Uterus (tissue), 4 donors: ENCODE data around the gene GSDME. TPM values are rescaled to one million over a fixed set of nuclear protein-coding genes. Genes with fewer than 3 reads are reported as not detected.

Source experiments
- DNase-seq, 2 donors: peaks; one replicate each; pipeline ENCODE4 v3.0.0-alpha.2; 2019 to 2020
- H3K27ac ChIP-seq, 2 donors: fragments of 200-600 bp; sonication (generic); 1 replicate in 1 of 2; 2 replicates in 1 of 2; pipeline ENCODE4 v1.5.1; 2016 to 2018
- H3K27me3 ChIP-seq, 2 donors: fragments of 200-600 bp; sonication (generic); one replicate each; pipeline ENCODE4 v1.5.1; 2018 to 2019; ENCODE audit warnings: control low read depth in 1 of 2
- H3K36me3 ChIP-seq, 2 donors: fragments of 200-600 bp; sonication (generic); one replicate each; pipeline ENCODE4 v1.5.1; 2019; ENCODE audit warnings: control low read depth in 1 of 2
- H3K4me1 ChIP-seq, 2 donors: fragments of 200-600 bp; sonication (generic); one replicate each; pipeline ENCODE4 v1.5.1; 2018 to 2019; ENCODE audit warnings: control low read depth in 1 of 2
- H3K4me3 ChIP-seq, 2 donors: fragments of 200-600 bp; sonication (generic); 1 replicate in 1 of 2; 2 replicates in 1 of 2; pipeline ENCODE4 v1.5.1; 2018 to 2019; ENCODE audit warnings: mild to moderate bottlenecking in 1 of 2
- H3K9me3 ChIP-seq, 2 donors: fragments of 200-600 bp; sonication (generic); one replicate each; pipeline ENCODE4 v1.5.1; 2019; ENCODE audit warnings: control low read depth in 1 of 2
- CTCF ChIP-seq, 4 experiments: fragments of 200-600 bp in 2 of 4; fragments of 450-650 bp in 2 of 4; sonication (generic) in 2 of 4; IDR thresholded peaks; one replicate each; pipeline ENCODE4 v1.5.1; 2016 to 2019; ENCODE audit warnings: antibody characterized with exemption in 4 of 4, mild to moderate bottlenecking in 2 of 4, moderate library complexity in 1 of 4
- POLR2A ChIP-seq, 2 donors: fragments of 450-650 bp; IDR thresholded peaks; one replicate each; pipeline ENCODE4 v1.6.1; 2016; ENCODE audit warnings: antibody characterized with exemption in 2 of 2, mild to moderate bottlenecking in 1 of 2, moderate library complexity in 1 of 2
- intact Hi-C: fragments of 100-400 bp; cut with DNase I; formaldehyde crosslinking; loops from one replicate; pipeline ENCODE4 v1.15.1; 2023; ENCODE audit warnings: low total_unique reads
- total RNA-seq, 4 donors: library from RNA; depleted of rRNA in 3 of 4; stranded (reverse); fragments of >200 nt in 3 of 4; gene quantifications; one replicate each; pipeline versions ENCODE4 v1.1.0 to v1.2.4, GENCODE V29; 2014 to 2023
- donor health status: DM: yes; HTN: yes; CAD: no.

GSDME gene
- total RNA-seq, 4 donors from 2014 or later: 10.8 to 25.5 (median 20.8) TPM

DNA sequence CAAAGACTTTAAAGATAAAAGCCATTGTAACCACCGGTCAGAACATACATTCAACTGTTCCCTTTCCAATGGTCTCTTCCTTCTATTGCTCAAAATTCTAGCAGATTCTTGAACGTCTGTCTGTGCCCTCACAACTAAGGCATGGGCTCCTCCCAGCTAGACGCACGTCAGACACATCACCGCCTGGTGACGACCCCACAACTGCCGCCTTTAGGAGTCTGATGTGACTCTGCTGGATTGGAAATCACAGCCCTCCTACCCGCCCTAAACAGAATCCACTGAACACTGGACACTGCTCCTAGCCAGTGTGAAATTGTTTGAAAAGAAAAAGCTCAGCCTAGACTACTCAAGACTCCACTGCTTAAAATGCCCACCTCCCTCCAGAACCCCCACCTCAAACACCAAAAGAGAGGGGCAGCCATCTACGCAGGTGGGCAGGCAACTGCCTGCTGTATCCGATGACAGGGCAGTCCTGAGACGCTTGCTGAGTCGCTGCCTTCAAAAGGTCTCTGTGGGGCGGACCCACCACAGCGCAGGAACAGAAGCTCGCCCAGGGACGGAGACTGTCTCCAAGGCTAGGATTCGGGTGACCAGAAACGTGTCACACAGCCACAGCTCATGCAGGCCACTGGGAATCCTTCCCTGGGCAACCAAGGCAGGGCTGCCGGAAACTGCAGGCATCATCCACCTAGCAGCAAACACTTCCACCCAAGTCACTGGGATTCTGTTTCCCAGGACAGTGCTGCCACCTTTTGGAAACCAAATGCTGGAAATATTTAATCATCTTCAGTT, 34.7 kb downstream of the GSDME start:
- Histone ChIP-seq H3K9me3 (no peaks in the 10 kb centered on the region), H3K27me3 (no peaks in the 10 kb centered on the region), H3K27ac (no peak overlapping the region), H3K4me3 (no peak overlapping the region), H3K4me1 (no peaks in the 10 kb centered on the region), H3K36me3 (no peaks in the 10 kb centered on the region)
- DNase-seq: no peak
- intact Hi-C loops: no loop called here
- no peak for TF ChIP-seq POLR2A (IDR thresholded peaks at IDR 0.05)
- no peak for TF ChIP-seq CTCF (IDR thresholded peaks at IDR 0.05)

DNA sequence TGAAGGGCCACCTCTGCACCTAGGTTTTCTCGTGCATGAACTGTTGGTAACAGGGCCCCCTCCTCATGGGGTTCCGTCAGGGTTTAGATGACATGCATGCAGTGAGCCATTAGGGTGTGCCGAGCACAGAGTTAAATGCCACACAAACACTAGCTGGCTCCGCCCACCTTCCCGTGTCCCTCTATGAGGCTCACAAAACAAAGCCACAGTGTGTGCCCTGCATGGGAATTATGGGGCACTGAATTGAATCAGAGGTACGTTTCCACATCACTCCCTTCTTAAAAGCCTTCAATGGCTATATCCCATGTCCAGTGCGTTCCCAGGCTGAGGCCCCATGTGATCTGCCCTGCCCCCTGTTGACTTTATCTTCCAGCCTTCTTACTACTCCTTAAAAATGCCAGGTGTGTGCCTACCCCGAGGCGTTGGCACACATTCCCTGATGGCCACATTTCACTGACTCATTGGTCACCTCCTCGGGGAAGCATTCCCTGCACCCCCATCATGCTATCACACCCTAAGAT, 35.7 kb downstream of the GSDME start:
- no peak for TF ChIP-seq POLR2A (IDR thresholded peaks at IDR 0.05)
- TF ChIP-seq CTCF (IDR thresholded peaks at IDR 0.05): no peak
- Histone ChIP-seq H3K27me3 (no peaks in the 10 kb centered on the region), H3K9me3 (no peaks in the 10 kb centered on the region), H3K36me3 (no peaks in the 10 kb centered on the region), H3K4me3 (no peak overlapping the region), H3K4me1 (no peaks in the 10 kb centered on the region), H3K27ac (no peak overlapping the region)
- no peak for DNase-seq
- intact Hi-C loops: no loop called here

DNA sequence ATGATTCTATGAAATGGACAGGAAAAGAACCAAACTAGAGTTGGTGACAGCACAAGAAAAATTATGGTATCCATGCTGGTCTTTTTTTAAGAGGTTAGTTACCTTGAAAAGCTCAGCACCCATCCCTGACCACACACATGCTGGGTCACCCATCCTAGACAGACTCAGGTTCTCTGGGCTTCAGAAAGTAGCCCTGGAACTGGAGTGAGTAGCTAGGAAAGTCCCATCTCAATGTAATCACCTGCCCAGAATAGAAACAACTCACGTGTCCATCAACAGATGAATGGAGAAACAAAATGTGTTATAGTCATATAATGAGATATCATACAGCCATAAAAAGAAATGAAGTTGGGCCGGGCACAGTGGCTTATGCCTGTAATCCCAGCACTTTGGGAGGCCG, 37.0 kb downstream of the GSDME start:
- intact Hi-C loops: no loop called here
- no peak for DNase-seq
- H3K4me1 ChIP-seq: no peaks in the 10 kb centered on the region
- H3K36me3 ChIP-seq: no peaks in the 10 kb centered on the region
- H3K27me3 ChIP-seq: no peaks in the 10 kb centered on the region
- no peak overlapping the region for H3K27ac ChIP-seq
- no peaks in the 10 kb centered on the region for H3K9me3 ChIP-seq
- TF ChIP-seq CTCF (IDR thresholded peaks at IDR 0.05) (no peak), POLR2A (IDR thresholded peaks at IDR 0.05) (no peak)
- no peak overlapping the region for H3K4me3 ChIP-seq

DNA sequence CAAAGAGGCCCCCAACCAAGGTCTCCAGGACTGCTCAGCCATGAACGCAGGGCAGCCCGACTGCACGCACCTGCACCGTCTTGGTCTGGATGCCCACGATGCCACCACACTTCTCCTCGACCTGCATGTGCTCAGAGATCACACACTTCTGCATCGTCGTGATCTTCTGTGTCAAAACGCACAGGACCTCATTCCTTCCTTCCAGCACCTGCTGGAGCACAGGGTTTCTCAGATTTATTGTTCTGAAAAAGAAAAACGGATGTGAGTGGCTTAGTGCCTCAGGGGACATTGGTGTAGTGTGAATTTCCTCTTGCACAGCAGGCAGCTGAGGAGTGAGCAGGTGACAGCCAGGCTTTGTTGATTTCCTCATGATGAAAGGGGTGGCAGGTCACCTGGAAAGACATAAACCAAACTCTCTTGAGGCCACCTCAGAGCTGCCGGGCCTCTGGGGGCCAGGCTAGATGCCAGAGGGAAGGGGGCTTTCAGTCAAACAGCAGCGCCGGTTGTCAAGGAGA, 38.2 kb downstream of the GSDME start:
- no peak for DNase-seq
- intact Hi-C loops: no loop called here
- Histone ChIP-seq H3K4me1 (no peaks in the 10 kb centered on the region), H3K4me3 (no peak overlapping the region), H3K9me3 (no peaks in the 10 kb centered on the region), H3K27me3 (no peaks in the 10 kb centered on the region), H3K27ac (no peak overlapping the region), H3K36me3 (no peaks in the 10 kb centered on the region)
- TF ChIP-seq POLR2A (IDR thresholded peaks at IDR 0.05): no peak
- TF ChIP-seq CTCF (IDR thresholded peaks at IDR 0.05): no peak

- TF ChIP-seq CTCF (IDR thresholded peaks at IDR 0.05): no peak
- no peak for TF ChIP-seq POLR2A (IDR thresholded peaks at IDR 0.05)
- Histone ChIP-seq H3K4me3 (no peak overlapping the region), H3K9me3 (no peaks in the 10 kb centered on the region), H3K36me3 (no peaks in the 10 kb centered on the region), H3K4me1 (no peaks in the 10 kb centered on the region), H3K27me3 (no peaks in the 10 kb centered on the region), H3K27ac (no peak overlapping the region)
- DNase-seq: no peak
- intact Hi-C loops: no loop called here
These were observed 38.8 kb downstream of the GSDME start for GRCh38 chr7:24718431-24718831.
